Keratinocyte (primary cell): ENCODE data around the gene ARHGAP32. TPM values are rescaled to one million over a fixed set of nuclear protein-coding genes. Genes with fewer than 3 reads are reported as not detected.

Experiments
- DNase-seq: peaks from one replicate; pipeline ENCODE4 v3.0.0-alpha.2; 2011; ENCODE audit warnings: low read depth, missing footprints, low spot score
- FAIRE-seq: peaks from 2 replicates; lab custom pipeline; 2011; peaks lifted over from hg19 to GRCh38; lab: Jason Lieb, UNC
- H2AFZ ChIP-seq: 2 replicates; pipeline ENCODE4 v1.6.0; 2012; ENCODE audit warnings: low read length, control low read depth, inconsistent platforms; ENCODE audit not compliant: control insufficient read depth
- H3K27ac ChIP-seq: 2 replicates; pipeline ENCODE4 v1.5.1; 2011; ENCODE audit warnings: low read length; ENCODE audit not compliant: control insufficient read depth, insufficient read depth
- H3K27me3 ChIP-seq: 3 replicates; pipeline ENCODE4 v1.6.0; 2011; ENCODE audit warnings: low read length; ENCODE audit not compliant: control insufficient read depth, insufficient read depth; ENCODE audit errors: extremely low read depth
- H3K36me3 ChIP-seq, 2 experiments: 2 replicates in 1 of 2; 3 replicates in 1 of 2; pipeline ENCODE4 v1.5.1; 2011; ENCODE audit warnings: low read length in 2 of 2, mild to moderate bottlenecking in 1 of 2; ENCODE audit not compliant: control insufficient read depth in 2 of 2, insufficient read depth in 2 of 2; ENCODE audit errors: extremely low read depth in 1 of 2
- H3K4me1 ChIP-seq: 3 replicates; pipeline ENCODE4 v1.5.1; 2011; ENCODE audit warnings: low read length; ENCODE audit not compliant: control insufficient read depth, insufficient read depth; ENCODE audit errors: extremely low read depth
- H3K4me2 ChIP-seq: 3 replicates; pipeline ENCODE4 v1.6.0; 2011; ENCODE audit warnings: low read depth, low read length; ENCODE audit not compliant: control insufficient read depth, insufficient read depth; ENCODE audit errors: extremely low read depth
- H3K4me3 ChIP-seq, 3 experiments: fragments of 200-600 bp in 1 of 3; sonication (generic) in 1 of 3; 2 replicates in 2 of 3; 3 replicates in 1 of 3; pipeline ENCODE4 v1.5.1; 2011 to 2016; ENCODE audit warnings: low read length in 3 of 3, mild to moderate bottlenecking in 3 of 3, control low read depth in 2 of 3, inconsistent platforms in 1 of 3, low read depth in 1 of 3, mixed read lengths in 1 of 3, mixed run types in 1 of 3, moderate library complexity in 1 of 3; ENCODE audit not compliant: control insufficient read depth in 2 of 3, insufficient read depth in 2 of 3; ENCODE audit errors: extremely low read depth in 1 of 3
- H3K79me2 ChIP-seq: 2 replicates; pipeline ENCODE4 v1.6.0; 2012; ENCODE audit warnings: low read length; ENCODE audit not compliant: control insufficient read depth, insufficient read depth
- H3K9ac ChIP-seq: 3 replicates; pipeline ENCODE4 v1.6.0; 2011; ENCODE audit warnings: low read length; ENCODE audit not compliant: control insufficient read depth, insufficient read depth; ENCODE audit errors: extremely low read depth
- H3K9me1 ChIP-seq: 3 replicates; pipeline ENCODE4 v1.6.0; 2011; ENCODE audit warnings: low read length; ENCODE audit not compliant: control insufficient read depth, insufficient read depth; ENCODE audit errors: extremely low read depth
- H3K9me3 ChIP-seq: 2 replicates; pipeline ENCODE4 v1.5.1; 2012; ENCODE audit warnings: low read depth, low read length; ENCODE audit not compliant: control insufficient read depth
- H4K20me1 ChIP-seq: 3 replicates; pipeline ENCODE4 v1.6.0; 2011; ENCODE audit warnings: low read length; ENCODE audit not compliant: control insufficient read depth, insufficient read depth; ENCODE audit errors: extremely low read depth
- CTCF ChIP-seq, 3 experiments: IDR thresholded peaks in 1 of 3; conservative IDR thresholded peaks in 1 of 3; optimal IDR thresholded peaks in 1 of 3; 2 replicates in 2 of 3; 3 replicates in 1 of 3; pipeline versions ENCODE3 to v1.5.1; 2011; ENCODE audit warnings: low read length in 3 of 3, mild to moderate bottlenecking in 3 of 3, moderate library complexity in 2 of 3, control low read depth in 1 of 3, inconsistent platforms in 1 of 3; ENCODE audit not compliant: insufficient read depth in 2 of 3; ENCODE audit errors: extremely low read depth in 1 of 3
- EZH2 ChIP-seq: IDR thresholded peaks from one replicate; pipeline ENCODE4 v1.6.1; 2012; ENCODE audit warnings: inconsistent platforms, mild to moderate bottlenecking, low read length, moderate library complexity
- dilution Hi-C: fragments of 300-500 bp; cut with MboI; formaldehyde crosslinking; loops from one replicate; pipeline ENCODE4 v1.7.0; 2020; ENCODE audit warnings: low sequenced_read_pairs; ENCODE audit not compliant: extremely low pct_ligation_motif_present
- polyA plus RNA-seq, 5 experiments: library from polyadenylated mRNA; depleted of rRNA in 3 of 5; stranded (reverse) in 3 of 5; stranded (forward) in 1 of 5; unstranded in 1 of 5; fragments of >200 nt; gene quantifications; 1 replicate in 1 of 5; 2 replicates in 3 of 5; 3 replicates in 1 of 5; pipeline versions ENCODE4 v1.2.1 to v1.2.3, GENCODE V29; 2011 to 2012; ENCODE audit warnings: missing spikeins in 2 of 5, low read depth in 1 of 5, low replicate concordance in 1 of 5

Gene ARHGAP32
- polyA plus RNA-seq, 1 donor (not counting 4 experiments of a cell fraction or from before 2014, with no cell fraction given) = 10.8 TPM

- no peaks in the 10 kb centered on the region for H3K36me3 ChIP-seq
- no peak overlapping the region for H3K9ac ChIP-seq
- H3K79me2 ChIP-seq = no peaks in the 10 kb centered on the region
- H2AFZ ChIP-seq = no peak overlapping the region
- H3K4me1 ChIP-seq = no peaks in the 10 kb centered on the region
- FAIRE-seq = no peak
- TF ChIP-seq EZH2 (no peak), CTCF (optimal IDR thresholded peaks at IDR 0.05 in 1 of 3, IDR thresholded peaks at IDR 0.05 in 1 of 3, conservative IDR thresholded peaks at IDR 0.05 in 1 of 3; ENCODE audit: extremely low read depth in 1 of 3, insufficient read depth in 2 of 3, low read length in 3 of 3) (no peak)
- H3K27me3 ChIP-seq = no peaks in the 10 kb centered on the region
- H3K9me3 ChIP-seq = no peaks in the 10 kb centered on the region
- no peak overlapping the region for H3K4me2 ChIP-seq
- no peaks in the 10 kb centered on the region for H4K20me1 ChIP-seq
- H3K4me3 ChIP-seq = no peak overlapping the region
- H3K9me1 ChIP-seq = no peaks in the 10 kb centered on the region
- H3K27ac ChIP-seq = no peak overlapping the region
- dilution Hi-C loops = no loop called here
- no peak for DNase-seq
Observed at GRCh38 chr11:128961645-128962044, 230.5 kb downstream of the ARHGAP32 start.

- no peak for DNase-seq
- dilution Hi-C loops = no loop called here
- no peaks in the 10 kb centered on the region for H3K4me1 ChIP-seq
- H3K9me1 ChIP-seq = no peaks in the 10 kb centered on the region
- H3K27ac ChIP-seq = no peak overlapping the region
- H3K79me2 ChIP-seq = no peaks in the 10 kb centered on the region
- H4K20me1 ChIP-seq = no peaks in the 10 kb centered on the region
- no peaks in the 10 kb centered on the region for H3K36me3 ChIP-seq
- no peak overlapping the region for H2AFZ ChIP-seq
- FAIRE-seq = no peak
- no peaks in the 10 kb centered on the region for H3K9me3 ChIP-seq
- no peaks in the 10 kb centered on the region for H3K27me3 ChIP-seq
- no peak for TF ChIP-seq EZH2
- no peak for TF ChIP-seq CTCF (optimal IDR thresholded peaks at IDR 0.05 in 1 of 3, IDR thresholded peaks at IDR 0.05 in 1 of 3, conservative IDR thresholded peaks at IDR 0.05 in 1 of 3; ENCODE audit: extremely low read depth in 1 of 3, insufficient read depth in 2 of 3, low read length in 3 of 3)
- no peak overlapping the region for H3K4me2 ChIP-seq
- H3K9ac ChIP-seq = no peak overlapping the region
- H3K4me3 ChIP-seq = no peak overlapping the region
Observed at GRCh38 chr11:128957202-128957482, 235.0 kb downstream of the ARHGAP32 start.
